Measurements from ENCODE around the gene TCFL5. TPM values are rescaled to one million over a fixed set of nuclear protein-coding genes. Genes with fewer than 3 reads are reported as not detected.

Gene TCFL5
- total RNA-seq, 1 donor from 2014 or later, result 11.0 TPM

DNA sequence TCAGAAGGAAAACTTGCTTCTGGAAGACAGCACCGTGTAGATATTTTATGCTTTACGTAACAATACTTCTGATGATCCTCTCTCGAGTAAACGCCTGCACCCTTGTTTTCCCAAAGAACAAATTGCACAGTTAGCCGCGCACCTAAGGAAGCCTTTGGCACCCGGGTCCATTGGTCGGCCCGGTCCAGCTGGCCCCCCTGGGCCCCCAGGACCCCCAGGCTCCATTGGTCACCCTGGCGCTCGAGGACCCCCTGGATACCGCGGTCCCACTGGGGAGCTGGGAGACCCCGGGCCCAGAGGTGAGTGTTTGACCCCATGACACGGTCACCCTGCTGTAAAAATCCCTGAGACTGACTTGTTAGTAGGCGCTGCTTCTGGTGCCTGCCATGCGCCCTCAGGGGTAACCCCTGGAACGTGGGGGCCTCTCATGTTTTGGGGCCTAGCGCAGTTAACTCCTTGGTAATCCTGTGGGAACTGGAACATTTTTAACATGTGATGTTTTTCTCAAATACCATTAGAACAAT, 24.6 kb downstream of the TCFL5 start:
- no peak for FAIRE-seq
- Histone ChIP-seq H3K4me1 (ENCODE audit: insufficient read depth, low read length) (peaks cover 3% of the 10 kb centered on the region), H3K9ac (ENCODE audit: low read length) (no peak overlapping the region), H3K79me2 (ENCODE audit: insufficient read depth, low read length) (no peaks in the 10 kb centered on the region), H3K27ac (ENCODE audit: low read depth, low read length) (no peak overlapping the region), H4K20me1 (ENCODE audit: insufficient read depth, low read length) (no peaks in the 10 kb centered on the region), H3K27me3 (ENCODE audit: insufficient read depth, low read length) (no peaks in the 10 kb centered on the region), H2AFZ (ENCODE audit: low read depth, low read length) (no peak overlapping the region), H3K4me2 (ENCODE audit: low read length) (no peak overlapping the region), H3K36me3 (ENCODE audit: insufficient read depth, low read length) (no peaks in the 10 kb centered on the region), H3K9me3 (ENCODE audit: insufficient read depth, low read depth, low read length) (no peaks in the 10 kb centered on the region), H3K4me3 (ENCODE audit: insufficient read depth, low read depth, low read length) (no peak overlapping the region)
- TF ChIP-seq EZH2 (IDR thresholded peaks at IDR 0.05; ENCODE audit: insufficient read depth, low read length), result no peak
- TF ChIP-seq, protein P1, sequence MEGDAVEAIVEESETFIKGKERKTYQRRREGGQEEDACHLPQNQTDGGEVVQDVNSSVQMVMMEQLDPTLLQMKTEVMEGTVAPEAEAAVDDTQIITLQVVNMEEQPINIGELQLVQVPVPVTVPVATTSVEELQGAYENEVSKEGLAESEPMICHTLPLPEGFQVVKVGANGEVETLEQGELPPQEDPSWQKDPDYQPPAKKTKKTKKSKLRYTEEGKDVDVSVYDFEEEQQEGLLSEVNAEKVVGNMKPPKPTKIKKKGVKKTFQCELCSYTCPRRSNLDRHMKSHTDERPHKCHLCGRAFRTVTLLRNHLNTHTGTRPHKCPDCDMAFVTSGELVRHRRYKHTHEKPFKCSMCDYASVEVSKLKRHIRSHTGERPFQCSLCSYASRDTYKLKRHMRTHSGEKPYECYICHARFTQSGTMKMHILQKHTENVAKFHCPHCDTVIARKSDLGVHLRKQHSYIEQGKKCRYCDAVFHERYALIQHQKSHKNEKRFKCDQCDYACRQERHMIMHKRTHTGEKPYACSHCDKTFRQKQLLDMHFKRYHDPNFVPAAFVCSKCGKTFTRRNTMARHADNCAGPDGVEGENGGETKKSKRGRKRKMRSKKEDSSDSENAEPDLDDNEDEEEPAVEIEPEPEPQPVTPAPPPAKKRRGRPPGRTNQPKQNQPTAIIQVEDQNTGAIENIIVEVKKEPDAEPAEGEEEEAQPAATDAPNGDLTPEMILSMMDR (IDR thresholded peaks at IDR 0.05; ENCODE audit: insufficient read depth, low read depth, low read length), result no peak
- no peak overlapping the region for H3K27ac Mint-ChIP-seq (ENCODE audit: unreplicated experiment)
- DNase-seq (ENCODE audit: low read depth), result no peak
- no peaks in the 10 kb centered on the region for H3K4me1 Mint-ChIP-seq (ENCODE audit: low read depth, unreplicated experiment)
- peaks cover 7% of the 10 kb centered on the region for H3K36me3 Mint-ChIP-seq (ENCODE audit: low read depth, unreplicated experiment)
- H3K27me3 Mint-ChIP-seq (ENCODE audit: low read depth, unreplicated experiment), result no peaks in the 10 kb centered on the region
- H3K9me3 Mint-ChIP-seq (ENCODE audit: unreplicated experiment), result no peaks in the 10 kb centered on the region
- no peak overlapping the region for H3K4me3 Mint-ChIP-seq (ENCODE audit: unreplicated experiment)

DNA sequence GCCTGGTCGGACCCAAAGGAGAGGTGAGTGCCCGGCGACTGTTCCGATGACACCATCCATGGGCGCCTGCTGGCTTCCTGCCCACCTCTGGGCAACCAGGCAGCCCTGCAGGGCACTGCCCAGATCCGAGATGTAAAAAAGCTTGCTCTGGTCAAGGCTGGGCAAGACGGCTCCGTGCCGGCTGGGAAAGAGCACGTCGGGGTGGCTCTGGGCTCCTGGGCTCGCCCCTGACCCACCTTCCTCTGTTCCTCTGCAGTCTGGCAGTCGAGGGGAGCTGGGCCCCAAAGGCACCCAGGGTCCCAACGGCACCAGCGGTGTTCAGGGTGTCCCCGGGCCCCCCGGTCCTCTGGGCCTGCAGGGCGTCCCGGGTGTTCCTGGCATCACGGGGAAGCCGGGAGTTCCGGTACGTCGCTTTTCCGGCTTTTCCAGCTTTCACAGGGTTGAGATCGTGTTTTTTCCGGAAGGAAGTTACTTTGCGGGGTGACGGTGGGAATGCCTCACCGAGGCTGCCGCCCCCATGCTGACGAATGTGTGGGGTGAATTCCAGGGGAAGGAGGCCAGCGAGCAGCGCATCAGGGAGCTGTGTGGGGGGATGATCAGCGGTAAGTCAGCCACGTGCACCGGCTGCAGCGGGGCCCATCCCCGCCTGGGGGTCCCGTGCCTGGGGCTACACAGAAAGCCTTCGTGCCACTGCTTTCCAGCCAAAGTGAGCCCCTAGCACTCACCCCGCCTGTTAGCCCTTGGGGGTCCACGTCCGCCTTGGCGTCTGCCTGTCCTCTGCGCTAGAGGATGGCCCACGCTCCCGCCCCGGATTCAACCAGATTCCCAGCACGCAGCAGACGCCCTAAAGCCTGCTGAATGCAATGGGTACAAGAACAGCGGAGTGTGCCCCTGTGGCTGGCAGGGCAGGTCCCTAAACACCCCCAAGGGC, 25.4 kb downstream of the TCFL5 start:
- no peak overlapping the region for H3K9ac ChIP-seq (ENCODE audit: low read length)
- H3K9me3 ChIP-seq (ENCODE audit: insufficient read depth, low read depth, low read length), result no peaks in the 10 kb centered on the region
- H3K79me2 ChIP-seq (ENCODE audit: insufficient read depth, low read length), result no peaks in the 10 kb centered on the region
- H3K36me3 Mint-ChIP-seq (ENCODE audit: low read depth, unreplicated experiment), result peaks cover 9% of the 10 kb centered on the region
- DNase-seq (ENCODE audit: low read depth) (no peak), FAIRE-seq (no peak)
- H3K4me3 ChIP-seq (ENCODE audit: insufficient read depth, low read depth, low read length), result no peak overlapping the region
- H3K27ac ChIP-seq (ENCODE audit: low read depth, low read length), result no peak overlapping the region
- no peaks in the 10 kb centered on the region for H3K27me3 Mint-ChIP-seq (ENCODE audit: low read depth, unreplicated experiment)
- peaks cover 3% of the 10 kb centered on the region for H3K4me1 Mint-ChIP-seq (ENCODE audit: low read depth, unreplicated experiment)
- no peaks in the 10 kb centered on the region for H3K36me3 ChIP-seq (ENCODE audit: insufficient read depth, low read length)
- no peak overlapping the region for H3K4me3 Mint-ChIP-seq (ENCODE audit: unreplicated experiment)
- peak overlapping the region; percentile 52 for H2AFZ ChIP-seq (ENCODE audit: low read depth, low read length)
- H4K20me1 ChIP-seq (ENCODE audit: insufficient read depth, low read length), result no peaks in the 10 kb centered on the region
- no peaks in the 10 kb centered on the region for H3K27me3 ChIP-seq (ENCODE audit: insufficient read depth, low read length)
- H3K4me2 ChIP-seq (ENCODE audit: low read length), result peak overlapping the region; percentile 37
- H3K9me3 Mint-ChIP-seq (ENCODE audit: unreplicated experiment), result no peaks in the 10 kb centered on the region
- H3K27ac Mint-ChIP-seq (ENCODE audit: unreplicated experiment), result no peak overlapping the region
- TF ChIP-seq, protein P1 (IDR thresholded peaks at IDR 0.05; ENCODE audit: insufficient read depth, low read depth, low read length), result no peak
- TF ChIP-seq EZH2 (IDR thresholded peaks at IDR 0.05; ENCODE audit: insufficient read depth, low read length), result no peak
- peaks cover 3% of the 10 kb centered on the region for H3K4me1 ChIP-seq (ENCODE audit: insufficient read depth, low read length)
